GM18502 (cell line): ENCODE results near the gene ABCB7.
"Not testable (repeated sequence)": the region's sequence is repeated elsewhere in the genome, so short reads cannot be mapped to it uniquely, and the experiment has no call there.

Experiments used
- ATAC-seq: cut with Tn5 transposase; IDR thresholded peaks from one replicate; pipeline ENCODE4 v1.9.1; 2021; ENCODE audit warnings: mild to moderate bottlenecking; ENCODE audit not compliant: unreplicated experiment, poor library complexity

Gene ABCB7

GRCh38 chrX:75155827-75156525 is at the start of gene ABCB7:
TSS of gene ABCB7 (minus strand) at chrX:75156283. CDS start at chrX:75156272, 11 bp downstream.
- peak; percentile 90 for ATAC-seq

- not testable (repeated sequence) for ATAC-seq
Measured at GRCh38 chrX:75188415-75189206, 32.5 kb upstream of the ABCB7 start.

DNA sequence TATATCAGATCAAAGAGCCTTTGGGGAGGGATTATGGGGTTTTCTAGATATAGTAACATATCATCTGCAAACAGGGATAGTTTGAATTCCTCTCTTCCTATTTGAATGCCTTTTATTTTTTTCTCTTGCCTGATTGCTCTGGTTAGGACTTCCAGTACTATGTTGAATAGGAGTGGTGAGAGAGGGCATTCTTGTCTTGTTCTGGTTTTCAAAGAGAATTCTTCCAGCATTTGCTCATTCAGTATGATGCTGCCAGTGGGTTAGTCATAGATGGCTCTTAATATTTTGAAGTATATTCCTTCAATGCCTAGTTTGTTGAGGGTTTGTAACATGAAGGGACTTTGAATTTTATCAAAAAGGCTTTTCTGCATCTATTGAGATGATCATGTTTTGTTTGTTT is 25.6 kb upstream of the ABCB7 start:
- ATAC-seq: no peak

DNA sequence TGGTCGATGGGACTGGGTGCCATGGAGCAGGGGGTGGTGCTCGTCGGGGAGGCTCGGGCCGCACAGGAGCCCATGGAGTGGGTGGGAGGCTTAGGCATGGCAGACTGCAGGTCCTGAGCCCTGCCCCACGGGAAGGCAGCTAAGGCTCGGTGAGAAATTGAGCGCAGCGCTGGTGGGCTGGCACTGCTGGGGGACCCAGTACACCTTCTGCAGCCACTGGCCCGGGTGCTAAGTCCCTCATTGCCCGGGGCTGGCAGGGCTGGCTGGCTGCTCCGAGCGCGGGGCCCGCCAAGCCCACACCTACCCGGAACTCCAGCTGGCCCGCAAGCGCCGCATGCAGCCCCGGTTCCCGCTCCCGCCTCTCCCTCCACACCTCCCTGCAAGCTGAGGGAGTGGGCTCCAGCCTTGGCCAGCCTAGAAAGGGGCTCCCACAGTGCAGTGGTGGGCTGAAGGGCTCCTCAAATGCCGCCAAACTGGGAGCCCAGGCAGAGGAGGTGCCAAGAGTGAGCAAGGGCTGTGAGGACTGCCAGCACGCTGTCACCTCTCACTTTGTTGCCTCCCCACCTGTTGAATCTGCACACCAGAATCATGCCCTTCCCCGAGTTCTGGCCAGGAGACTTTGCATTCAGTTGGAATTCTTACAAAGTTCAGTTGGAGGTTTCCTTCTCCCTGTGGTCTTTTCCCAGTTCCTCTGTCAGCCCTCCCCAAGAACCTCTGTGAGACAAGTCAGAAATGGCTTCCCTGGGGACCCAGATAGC is 23.6 kb upstream of the ABCB7 start:
- ATAC-seq: not testable (repeated sequence)

DNA sequence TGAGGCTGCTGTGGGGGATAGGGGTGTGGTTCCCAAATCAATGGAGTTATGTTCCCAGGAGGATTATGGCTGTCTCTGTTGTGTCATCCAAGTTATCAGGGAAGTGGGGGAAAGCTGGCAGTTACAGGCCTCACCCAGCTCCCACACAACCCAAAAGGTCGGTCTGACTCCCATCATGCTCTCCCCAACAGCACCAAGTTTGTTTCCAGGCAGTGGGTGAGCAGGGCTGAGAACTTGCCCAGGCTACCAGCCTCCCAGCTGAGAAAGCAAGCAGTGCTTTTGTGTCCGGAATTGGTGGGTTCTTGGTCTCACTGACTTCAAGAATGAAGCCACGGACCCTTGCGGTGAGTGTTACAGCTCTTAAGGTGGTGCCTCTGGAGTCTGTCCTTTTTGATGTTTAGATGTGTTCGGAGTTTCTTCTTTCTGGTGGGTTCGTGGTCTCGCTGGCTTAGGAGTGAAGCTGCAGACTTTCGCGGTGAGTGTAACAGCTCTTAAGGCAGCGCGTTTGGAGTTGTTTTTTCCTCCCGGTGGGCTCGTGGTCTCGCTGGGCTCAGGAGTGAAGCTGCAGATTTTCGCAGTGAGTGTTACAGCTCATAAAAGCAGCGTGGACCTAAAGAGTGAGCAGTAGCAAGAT is 16.3 kb upstream of the ABCB7 start:
- not testable (repeated sequence) for ATAC-seq

- no peak for ATAC-seq
Measured at GRCh38 chrX:75158054-75158453, 2.0 kb upstream of the ABCB7 start.

- peak; percentile 33 for ATAC-seq
Measured at GRCh38 chrX:75156531-75156945, 455 bp upstream of the ABCB7 start.

DNA sequence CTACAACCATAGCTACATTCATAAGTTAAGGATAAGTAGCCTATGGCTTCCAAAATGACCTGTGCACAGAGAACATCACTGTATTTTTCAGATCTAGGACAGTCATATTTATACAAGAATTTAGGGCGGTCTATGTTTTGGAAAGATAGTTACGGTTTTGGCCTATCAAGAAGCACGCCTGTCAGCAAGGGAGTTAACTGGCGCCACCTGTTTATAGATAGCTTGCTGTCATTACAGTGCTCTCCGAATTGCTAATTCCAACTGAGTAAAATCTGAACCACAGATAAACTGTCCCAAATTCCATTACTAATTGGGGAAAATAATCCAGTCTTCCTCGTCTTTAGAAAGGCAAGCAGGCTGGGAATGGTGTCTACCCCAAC is 646 bp downstream of the ABCB7 start:
- peak; percentile 56 for ATAC-seq

DNA sequence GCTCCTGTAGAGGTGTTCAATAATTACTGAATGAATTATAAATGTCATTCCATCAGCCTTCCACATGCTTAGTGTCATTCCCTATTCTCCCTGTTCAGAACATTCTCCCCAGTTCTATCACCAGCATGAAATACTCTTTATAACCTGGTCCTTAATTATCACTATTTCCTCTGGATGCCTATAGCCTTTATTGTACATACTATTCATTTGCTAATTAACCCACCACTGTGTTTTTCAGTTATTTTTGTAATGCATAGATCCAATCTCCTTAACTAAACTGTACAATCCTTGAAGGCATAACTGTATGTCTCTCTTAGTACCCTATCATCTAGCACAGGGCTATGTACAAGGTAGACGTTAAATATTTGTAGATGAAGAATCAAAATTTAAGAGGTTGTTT is 1.2 kb downstream of the ABCB7 start:
- no peak for ATAC-seq

DNA sequence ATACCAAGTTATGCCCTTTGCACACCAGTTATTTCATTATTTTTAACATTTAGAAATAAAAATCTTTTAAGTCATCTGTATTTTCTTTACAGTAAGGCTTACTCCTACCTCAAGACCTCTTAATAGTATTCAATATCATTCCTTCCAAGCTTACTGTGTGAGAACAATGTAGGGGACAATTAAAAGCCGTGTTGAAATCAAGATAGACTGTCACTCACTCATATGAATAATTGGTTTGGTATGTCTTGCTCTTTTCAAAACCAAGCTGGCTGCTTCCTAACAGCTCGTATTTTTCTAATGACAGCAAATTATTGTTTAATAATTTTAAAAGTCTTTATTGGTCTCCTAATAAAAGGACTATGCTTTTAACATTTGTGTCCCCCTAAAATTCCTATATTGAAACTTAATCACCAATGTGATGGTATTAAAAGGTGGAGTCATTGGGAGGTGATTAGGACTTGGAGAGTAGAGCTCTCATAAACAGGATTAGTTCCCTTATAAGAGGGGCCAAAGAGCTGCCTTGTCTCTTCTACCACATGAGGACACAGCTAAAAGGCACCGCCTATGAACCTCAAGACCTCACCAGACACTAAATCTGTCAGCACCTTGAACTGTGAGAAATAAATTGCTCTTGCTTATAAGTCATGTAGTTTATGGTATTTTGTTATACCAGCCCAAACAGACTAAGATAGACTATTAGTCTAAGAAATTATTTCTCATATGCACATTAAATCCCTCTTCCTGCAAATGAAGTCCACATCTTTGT is 4.1 kb downstream of the ABCB7 start:
- ATAC-seq: no peak

DNA sequence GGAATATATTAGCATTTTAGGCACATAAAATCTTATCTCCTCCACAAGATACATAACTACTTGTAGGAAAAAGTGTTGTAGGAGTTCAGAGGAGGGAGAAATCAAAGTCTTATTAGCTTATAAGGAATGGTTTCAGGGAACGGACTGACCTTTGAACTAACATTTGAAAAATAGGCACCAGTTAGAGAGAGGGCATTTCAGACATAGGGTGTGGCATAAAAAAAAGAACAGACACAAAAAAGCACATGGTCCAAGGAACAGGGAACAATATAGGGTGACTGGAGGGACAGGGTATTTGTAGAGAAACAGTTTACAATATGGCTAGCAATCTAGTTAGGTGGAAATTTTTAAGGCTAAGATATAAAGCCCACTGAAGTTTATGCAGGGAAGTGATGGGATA is 6.4 kb downstream of the ABCB7 start:
- no peak for ATAC-seq

- ATAC-seq: no peak
Measured at GRCh38 chrX:75132672-75133071, 23.4 kb downstream of the ABCB7 start.

DNA sequence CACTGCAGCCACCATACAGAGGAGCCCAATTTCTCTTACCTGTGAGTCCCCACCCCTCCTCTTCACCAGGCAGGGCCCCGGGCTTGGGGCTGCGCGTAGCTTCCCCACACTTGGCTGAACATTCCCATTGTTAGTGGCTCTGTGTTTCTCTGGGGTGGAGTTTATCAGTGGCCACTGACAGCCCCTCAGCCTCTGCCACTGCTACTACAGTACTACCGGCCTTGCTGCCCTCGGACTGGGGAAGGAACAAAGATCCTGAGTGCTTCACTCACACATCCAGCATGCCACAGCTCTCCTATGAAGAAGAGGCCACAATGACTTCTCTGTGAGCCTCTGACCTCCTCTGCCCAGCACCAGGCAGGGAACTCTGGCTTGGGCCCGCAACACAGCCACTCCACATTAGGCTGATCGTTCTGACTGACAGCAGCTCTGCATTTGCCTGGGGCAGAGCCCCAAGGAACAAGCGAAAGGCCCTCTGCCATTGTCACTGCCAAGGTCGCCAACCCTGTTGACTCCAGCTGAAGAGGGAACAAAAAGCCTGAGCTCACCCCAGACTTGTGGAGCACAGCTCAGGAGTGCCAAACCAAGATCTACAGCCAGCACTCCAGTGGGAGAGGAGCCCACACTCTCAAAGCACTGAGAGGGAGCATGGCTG is 24.0 kb downstream of the ABCB7 start:
- no peak for ATAC-seq

DNA sequence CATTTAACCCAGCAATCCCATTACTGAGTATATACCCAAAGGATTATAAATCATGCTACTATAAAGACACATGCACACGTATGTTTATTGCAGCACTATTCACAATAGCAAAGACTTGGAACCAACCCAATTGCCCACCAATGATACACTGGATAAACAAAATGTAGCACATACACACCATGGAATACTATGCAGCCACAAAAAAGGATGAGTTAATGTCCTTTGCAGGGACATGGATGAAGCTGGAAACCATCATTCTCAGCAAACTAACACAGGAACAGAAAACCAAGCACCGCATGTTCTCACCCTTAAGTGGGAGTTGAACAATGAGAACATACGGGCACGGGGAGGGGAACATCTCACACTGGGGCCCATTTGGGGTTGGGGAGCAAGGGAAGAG is 27.0 kb downstream of the ABCB7 start:
- ATAC-seq: not testable (repeated sequence)

DNA sequence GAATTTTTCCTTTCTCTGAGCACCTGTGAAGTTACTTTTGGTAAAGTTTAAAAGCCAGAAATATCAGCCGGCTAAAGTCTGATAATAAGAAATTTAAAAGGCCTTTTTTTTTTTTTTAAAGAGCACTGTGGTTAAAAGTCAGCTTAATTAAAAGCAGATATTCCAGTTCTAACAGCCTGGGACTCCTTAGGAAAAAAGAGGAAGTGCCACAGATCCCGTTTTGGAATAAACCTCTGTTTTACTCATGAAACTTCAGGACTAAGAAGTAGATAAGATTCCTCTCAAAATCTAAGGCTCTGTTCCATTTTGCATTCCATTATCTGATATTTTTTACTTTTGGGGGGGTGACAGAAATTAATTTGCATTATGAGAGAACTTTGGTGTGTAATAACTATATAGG is 37.8 kb downstream of the ABCB7 start:
- no peak for ATAC-seq

DNA sequence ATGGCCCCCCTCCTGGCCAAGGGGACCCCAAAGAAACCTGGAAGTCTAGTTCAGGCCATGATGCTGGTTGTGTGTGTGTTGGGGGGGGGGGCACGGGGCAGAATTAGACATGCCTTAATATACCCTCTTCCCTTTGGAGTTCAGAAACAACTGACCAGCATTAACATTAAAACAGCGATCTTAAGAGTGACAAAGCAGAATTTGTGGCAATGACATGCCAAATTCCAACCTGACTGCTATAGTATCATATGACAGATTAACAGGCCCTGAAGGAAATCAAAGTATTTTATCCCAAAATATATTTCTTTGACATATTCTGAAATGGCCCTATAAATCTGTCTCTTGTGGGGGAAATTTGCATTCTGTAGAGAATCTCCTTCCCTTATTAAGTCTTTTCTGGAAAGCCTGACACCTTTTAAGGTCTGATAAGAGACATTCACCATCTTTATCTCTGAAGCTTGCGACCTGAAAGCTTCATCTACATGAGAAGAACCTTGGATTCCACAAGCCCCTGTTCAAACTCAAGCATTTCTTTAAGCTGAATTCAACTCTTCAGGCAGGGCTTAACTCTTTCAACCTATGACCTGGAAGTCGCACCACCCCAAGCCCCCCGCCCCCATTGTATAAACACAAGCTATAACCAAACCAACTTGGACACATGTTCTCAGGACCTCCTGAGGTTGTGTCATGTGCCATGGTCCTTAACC is 40.2 kb downstream of the ABCB7 start:
- no peak for ATAC-seq

- ATAC-seq: no peak
Measured at GRCh38 chrX:75114638-75115037, 41.4 kb downstream of the ABCB7 start.

- no peak for ATAC-seq
Measured at GRCh38 chrX:75113664-75114063, 42.4 kb downstream of the ABCB7 start.
